Stimulated activated CD4-positive, alpha-beta T cell treated with anti-CD3 and anti-CD28 coated beads, TNF-alpha, amount 100 ng/mL, for 24 hours (primary cell): Measurements from ENCODE around the gene SLC12A2.

Source experiments
- DNase-seq, 3 experiments: peaks; one replicate each; pipeline ENCODE4 v3.0.0-alpha.2; 2020; ENCODE audit warnings: low read depth in 3 of 3

SLC12A2 gene

DNA sequence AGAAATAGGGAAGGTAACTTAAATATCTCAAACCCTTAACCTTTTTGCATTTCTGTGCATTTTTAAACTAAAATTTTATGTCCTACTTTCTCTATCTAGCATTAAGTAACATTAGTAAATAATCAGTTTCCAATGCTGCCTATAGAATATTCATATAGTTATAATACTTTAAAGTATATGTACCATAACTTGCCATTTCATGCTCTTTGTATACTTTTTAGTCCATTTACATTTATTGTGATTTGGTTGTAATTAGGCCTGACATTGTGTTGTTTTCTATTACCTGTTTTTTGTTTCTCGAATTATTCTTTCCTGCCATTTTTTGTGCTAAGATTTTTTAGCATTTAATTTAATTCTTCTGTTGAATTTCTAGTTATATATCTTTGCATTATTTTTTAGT lies 13.7 kb downstream of the SLC12A2 start:
- no peak for DNase-seq

DNA sequence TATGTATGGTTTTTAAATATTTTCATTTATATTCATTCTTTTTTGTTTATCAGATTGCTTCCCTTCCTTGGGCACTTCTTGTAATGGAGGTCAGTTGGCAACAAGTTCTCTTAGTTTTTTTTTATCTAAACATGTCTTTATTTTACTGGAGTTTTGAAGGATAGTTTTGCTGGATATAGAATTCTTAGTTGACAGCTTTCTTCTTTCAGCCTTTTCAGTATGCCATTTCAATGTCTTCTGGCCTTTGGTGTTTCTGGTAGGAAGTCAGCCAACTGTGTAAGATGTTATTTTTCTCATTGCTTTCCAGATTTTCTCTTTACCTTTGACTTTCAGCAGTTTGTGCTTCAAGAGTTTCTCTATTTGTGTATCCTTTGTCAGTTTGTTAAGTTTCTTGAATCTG lies 14.2 kb downstream of the SLC12A2 start:
- DNase-seq = no peak

GRCh38 chr5:128099944-128100343 lies 16.4 kb downstream of the SLC12A2 start:
- no peak for DNase-seq

DNA sequence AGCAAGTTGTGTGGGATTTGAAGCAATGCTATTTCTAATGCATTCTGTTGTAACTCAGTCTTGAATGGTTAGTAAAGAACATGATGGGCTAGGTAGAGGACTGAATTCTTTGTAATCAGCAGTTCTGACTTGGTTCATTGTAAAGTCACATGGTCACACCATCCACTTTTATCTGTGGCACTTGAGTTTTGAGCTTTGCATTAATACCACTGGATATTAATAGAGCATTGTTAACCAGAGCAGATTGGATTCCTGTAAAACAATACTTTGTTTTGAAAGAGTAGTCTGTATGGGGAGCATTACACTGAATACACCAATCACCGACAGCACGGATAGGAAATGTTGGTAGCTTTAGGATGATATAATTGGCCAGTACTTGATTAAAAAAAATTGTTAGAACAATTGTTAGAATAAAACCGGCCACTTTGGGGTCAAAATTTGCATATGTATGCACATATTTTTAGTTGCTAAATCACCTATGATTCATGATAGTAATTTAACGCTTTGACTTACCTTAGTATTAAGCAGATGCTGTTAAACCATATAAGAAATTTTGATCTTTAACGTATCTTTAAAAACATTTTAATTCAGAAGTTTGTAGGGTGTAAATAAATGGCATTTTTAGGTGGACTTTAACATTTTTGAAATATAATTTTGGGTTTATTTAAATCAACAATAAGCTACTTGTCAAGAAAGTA lies 17.4 kb downstream of the SLC12A2 start:
- no peak for DNase-seq

GRCh38 chr5:128101676-128102075 lies 18.1 kb downstream of the SLC12A2 start:
- no peak for DNase-seq

DNA sequence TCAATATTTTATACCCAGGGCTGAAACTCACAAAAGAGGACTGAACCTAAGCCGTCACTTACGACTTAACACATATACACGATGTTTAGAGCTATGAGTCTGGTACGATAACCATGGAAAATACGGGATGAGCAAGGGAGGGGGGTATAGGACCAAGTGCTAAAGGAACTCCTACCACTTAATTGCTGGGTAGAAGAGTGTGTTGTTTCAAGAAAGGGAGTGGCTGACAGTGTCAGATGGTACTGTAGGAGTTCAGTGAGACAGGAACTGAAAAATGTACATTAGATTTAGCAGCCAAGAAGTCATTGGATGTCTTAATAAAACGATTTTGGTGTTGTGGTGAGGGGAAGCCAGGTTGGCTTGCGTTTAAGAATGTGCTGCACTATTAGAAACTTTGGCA lies 21.6 kb downstream of the SLC12A2 start:
- DNase-seq = no peak

- DNase-seq = no peak
Observed at GRCh38 chr5:128109138-128109537, 25.6 kb downstream of the SLC12A2 start.

GRCh38 chr5:128109766-128110165 lies 26.2 kb downstream of the SLC12A2 start:
- no peak for DNase-seq

- no peak for DNase-seq
Observed at GRCh38 chr5:128111818-128112448, 28.4 kb downstream of the SLC12A2 start.

GRCh38 chr5:128116445-128116844 lies 32.9 kb downstream of the SLC12A2 start:
- DNase-seq = no peak

- no peak for DNase-seq
Observed at GRCh38 chr5:128118214-128118613, 34.6 kb downstream of the SLC12A2 start.

DNA sequence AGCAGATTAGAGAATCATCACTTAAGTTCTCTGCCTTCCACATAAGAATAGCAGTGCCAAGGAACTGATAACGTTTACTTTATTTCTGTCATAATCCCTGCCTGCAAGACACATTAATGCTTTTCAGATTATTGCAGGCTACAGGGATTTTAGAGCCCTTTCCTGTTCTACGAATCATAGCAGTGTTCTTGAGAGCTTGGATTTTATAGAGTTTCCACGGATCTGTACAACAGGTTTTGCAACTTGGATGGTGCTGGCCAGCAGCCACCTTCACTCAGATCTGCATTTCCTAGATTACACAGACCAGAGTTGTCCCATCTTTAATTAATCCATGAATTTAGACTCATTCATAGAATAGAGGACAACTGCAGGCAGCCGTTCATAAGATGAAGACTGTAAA lies 38.1 kb downstream of the SLC12A2 start:
- no peak for DNase-seq

DNA sequence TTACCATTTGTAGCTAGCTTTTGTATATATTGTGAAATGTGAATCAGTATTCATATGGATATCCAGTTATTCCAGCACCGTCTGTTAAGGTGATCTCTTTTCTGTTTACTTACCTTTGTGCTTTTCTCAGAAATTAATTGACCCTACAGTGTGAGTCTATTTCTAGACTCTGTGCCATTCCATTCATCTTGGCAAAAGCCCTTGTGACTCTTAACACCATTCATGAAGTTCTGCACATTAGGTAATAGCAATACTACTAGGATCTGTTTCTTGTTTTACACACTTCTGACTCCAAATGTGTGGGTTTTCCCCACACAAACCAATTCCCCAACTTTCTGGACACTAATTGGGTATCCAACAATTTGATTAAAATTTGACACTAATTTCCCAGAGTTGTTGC lies 40.4 kb downstream of the SLC12A2 start:
- no peak for DNase-seq

- DNase-seq = no peak
Observed at GRCh38 chr5:128126241-128126640, 42.7 kb downstream of the SLC12A2 start.

GRCh38 chr5:128132499-128132898 lies 48.9 kb downstream of the SLC12A2 start:
- DNase-seq = no peak

GRCh38 chr5:128135286-128135685 lies 51.7 kb downstream of the SLC12A2 start:
- no peak for DNase-seq

GRCh38 chr5:128143911-128144310 lies 60.3 kb downstream of the SLC12A2 start:
- no peak for DNase-seq

- no peak for DNase-seq
Observed at GRCh38 chr5:128144491-128144890, 60.9 kb downstream of the SLC12A2 start.

- DNase-seq = no peak
Observed at GRCh38 chr5:128146671-128147070, 63.1 kb downstream of the SLC12A2 start.

- DNase-seq = no peak
Observed at GRCh38 chr5:128154943-128155342, 71.4 kb downstream of the SLC12A2 start.

DNA sequence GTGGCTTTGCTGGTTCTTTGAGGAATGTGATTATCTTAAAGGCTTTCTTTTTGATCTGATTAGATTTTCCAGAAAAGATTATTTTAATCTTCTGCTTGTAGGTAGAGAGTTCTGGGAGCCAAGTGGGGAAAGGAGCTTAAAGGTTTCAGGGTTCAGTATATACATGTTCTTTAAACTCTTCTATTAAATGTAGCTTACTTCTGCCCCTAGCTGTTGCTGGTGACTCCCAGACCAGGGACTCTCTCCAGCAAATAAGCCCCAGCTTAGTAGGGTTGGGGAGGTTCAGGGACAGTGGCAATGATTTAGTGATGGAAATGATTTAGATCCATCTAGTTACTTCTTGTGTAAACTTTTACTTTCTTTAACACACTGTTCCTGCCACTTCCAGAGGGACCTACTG lies 72.2 kb downstream of the SLC12A2 start:
- no peak for DNase-seq

DNA sequence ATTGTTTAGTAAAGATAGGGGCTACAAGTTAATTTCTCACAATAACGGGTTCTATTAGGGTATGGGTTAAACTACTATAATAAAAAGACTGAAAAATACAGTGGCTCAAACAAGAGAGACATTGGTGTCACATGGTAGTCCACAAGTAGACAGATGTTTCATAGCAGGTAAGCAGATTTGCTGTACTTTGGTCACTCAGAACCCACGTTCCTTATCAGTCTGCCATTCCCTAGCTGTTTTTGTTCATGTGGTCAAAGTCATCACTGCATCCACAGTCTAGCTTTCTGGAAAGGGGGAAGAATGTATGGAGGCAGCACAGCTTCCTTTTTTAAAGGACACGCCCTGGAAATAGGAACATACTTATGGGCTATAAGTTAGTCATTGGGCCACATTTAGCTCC lies 73.0 kb downstream of the SLC12A2 start:
- no peak for DNase-seq

GRCh38 chr5:128158342-128158741 lies 74.8 kb downstream of the SLC12A2 start:
- no peak for DNase-seq

GRCh38 chr5:128163991-128164390 lies 80.4 kb downstream of the SLC12A2 start:
- DNase-seq = no peak
